ENCODE results near the gene CCDC187.

CCDC187 gene

DNA sequence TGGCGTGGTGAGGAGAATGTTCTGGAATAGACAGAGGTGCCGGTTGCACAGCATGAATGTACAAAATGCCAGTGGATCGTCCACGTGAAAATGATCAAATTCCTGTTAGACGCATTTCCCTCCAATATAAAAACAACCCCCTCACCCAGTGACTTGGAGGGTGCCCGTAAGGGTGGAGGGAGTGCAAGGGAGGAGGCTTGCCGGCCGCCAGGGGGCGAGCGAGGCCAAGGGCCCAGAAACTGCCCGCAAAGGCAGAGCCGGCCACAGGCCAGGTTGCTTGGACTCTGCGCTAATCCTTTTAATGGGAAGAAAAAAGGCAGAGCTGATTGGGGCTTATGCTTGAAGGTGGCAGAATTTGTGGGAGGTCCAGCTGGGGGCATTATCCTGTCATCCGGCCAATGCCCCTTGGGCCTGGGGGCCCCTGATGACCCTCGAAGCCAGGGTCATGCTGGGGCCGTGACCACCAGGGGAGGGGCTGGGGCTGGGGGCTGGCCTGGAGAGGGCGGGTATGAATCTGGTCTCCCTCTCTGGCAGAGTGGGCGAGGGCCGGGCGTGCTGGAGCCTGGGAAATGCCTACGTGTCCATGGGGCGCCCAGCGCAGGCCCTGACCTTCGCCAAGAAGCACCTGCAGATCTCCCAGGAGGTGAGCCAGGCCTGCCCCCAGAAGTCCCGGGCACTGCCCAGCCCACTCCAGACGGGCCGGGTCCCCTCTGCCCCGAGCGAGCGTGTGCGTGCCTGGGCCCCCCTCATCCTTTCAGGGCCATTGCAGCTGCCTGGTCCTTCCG is 35.5 kb upstream of the CCDC187 start:
- H3K4me3 ChIP-seq (replicated peaks; ENCODE audit: low read depth, low read length) = no peak overlapping the region
- TF ChIP-seq, protein P1, sequence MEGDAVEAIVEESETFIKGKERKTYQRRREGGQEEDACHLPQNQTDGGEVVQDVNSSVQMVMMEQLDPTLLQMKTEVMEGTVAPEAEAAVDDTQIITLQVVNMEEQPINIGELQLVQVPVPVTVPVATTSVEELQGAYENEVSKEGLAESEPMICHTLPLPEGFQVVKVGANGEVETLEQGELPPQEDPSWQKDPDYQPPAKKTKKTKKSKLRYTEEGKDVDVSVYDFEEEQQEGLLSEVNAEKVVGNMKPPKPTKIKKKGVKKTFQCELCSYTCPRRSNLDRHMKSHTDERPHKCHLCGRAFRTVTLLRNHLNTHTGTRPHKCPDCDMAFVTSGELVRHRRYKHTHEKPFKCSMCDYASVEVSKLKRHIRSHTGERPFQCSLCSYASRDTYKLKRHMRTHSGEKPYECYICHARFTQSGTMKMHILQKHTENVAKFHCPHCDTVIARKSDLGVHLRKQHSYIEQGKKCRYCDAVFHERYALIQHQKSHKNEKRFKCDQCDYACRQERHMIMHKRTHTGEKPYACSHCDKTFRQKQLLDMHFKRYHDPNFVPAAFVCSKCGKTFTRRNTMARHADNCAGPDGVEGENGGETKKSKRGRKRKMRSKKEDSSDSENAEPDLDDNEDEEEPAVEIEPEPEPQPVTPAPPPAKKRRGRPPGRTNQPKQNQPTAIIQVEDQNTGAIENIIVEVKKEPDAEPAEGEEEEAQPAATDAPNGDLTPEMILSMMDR (IDR thresholded peaks at IDR 0.05; ENCODE audit: low read depth, low read length, missing control alignments) = peak; percentile 88
- DNase-seq (ENCODE audit: extremely low read depth, low read depth) = no peak

DNA sequence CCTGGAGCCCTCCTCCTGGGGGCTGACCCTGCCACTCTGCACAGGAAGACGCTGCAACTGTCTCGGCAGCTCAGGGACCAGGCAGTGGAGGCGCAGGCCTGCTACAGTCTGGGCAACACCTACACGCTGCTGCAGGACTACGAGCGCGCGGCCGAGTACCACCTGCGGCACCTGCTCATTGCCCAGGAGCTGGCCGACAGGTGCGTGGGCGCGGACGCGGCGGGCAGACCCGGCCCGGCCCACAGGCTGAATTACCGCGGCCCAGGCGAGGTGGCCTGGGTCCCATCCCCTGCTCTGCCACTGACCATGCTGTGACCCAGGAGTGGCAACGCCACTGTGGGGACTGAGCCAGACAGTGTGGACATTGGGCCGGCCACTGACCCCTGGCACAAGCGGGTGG is 34.6 kb upstream of the CCDC187 start:
- TF ChIP-seq, protein P1 (IDR thresholded peaks at IDR 0.05; ENCODE audit: low read depth, low read length, missing control alignments) = no peak
- H3K4me3 ChIP-seq (replicated peaks; ENCODE audit: low read depth, low read length) = no peak overlapping the region
- DNase-seq (ENCODE audit: extremely low read depth, low read depth) = no peak

DNA sequence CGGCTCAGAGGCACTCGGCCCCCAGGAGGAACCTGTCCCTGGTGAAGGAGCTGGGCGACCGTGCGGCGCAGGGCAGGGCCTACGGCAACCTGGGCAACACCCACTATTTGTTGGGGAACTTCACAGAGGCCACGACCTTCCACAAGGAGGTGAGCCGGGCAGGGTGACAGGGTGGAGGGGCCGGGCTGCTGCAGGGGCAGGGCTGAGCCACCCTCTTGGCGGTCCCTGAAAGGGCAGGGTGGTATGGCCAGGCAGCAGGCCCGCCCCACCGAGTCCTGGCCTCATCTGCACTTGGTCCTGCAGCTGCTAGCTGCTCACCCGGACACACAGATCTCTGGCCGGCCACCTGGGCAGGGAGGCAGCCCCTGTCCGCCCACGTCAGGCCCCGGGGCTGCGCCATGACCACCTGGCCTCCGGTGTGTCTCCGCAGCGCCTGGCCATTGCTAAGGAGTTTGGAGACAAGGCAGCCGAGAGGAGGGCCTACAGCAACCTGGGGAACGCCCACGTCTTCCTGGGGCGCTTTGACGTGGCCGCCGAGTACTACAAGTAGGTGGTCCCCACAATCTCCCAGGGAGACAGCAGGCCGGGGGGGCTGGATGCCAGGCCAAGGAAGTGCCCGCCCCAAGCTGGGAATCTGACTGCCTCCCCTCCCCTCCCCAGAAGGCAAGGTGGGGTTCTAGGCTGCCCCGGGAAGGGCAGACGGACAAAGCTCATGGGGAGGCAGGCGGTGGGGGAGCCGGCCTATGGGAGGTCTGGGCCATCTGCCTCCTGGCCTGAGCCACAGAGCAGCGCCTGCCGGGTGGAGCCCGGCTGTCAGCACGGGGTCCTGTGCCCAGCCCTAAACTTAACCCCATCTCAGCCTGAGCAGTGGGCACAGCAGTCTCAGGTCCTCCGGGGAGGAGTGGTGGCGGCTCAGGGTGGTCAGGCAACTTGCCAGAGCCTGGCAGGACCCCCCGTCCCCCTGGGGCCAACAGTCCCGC is 33.8 kb upstream of the CCDC187 start:
- TF ChIP-seq, protein P1 (IDR thresholded peaks at IDR 0.05; ENCODE audit: low read depth, low read length, missing control alignments) = no peak
- DNase-seq (ENCODE audit: extremely low read depth, low read depth) = no peak
- no peak overlapping the region for H3K4me3 ChIP-seq (replicated peaks; ENCODE audit: low read depth, low read length)

GRCh38 chr9:136336881-136337280 is 33.0 kb upstream of the CCDC187 start:
- TF ChIP-seq, protein P1 (IDR thresholded peaks at IDR 0.05; ENCODE audit: low read depth, low read length, missing control alignments) = no peak
- no peak for DNase-seq (ENCODE audit: extremely low read depth, low read depth)
- H3K4me3 ChIP-seq (replicated peaks; ENCODE audit: low read depth, low read length) = no peak overlapping the region

DNA sequence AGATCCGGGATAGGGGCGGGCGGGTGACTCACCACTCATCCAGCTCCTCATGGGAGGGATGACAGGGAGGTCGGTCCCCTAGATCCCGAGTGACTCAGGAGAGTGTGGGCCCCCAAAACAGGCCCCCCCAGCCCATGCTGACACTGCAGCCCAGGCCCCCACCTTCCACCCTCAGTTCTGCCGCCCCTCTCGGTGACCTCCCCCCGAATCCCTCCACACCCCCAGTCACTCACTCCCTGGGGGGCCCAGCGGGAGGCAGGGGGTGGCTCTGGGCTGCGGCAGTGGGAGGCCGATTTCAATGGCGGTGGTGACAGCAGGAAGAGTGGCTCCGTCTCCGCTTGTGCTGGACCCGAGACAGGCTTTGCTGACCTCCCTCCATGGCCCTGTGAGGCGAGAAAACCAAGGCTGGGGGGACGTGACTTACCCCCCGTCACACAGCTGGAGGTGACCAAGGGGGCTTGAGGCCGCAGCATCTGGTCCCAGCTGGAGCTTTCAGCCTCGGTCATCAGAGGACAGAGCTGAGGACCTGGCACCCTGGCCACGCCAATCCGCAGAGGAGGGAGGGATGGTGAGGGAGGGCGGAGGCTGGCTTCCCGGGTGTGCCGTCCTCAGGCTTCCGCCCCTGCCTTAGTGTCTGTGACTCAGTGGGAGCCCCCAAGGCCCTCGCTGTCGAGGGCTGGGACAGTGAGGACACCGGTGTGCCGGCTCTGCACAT is 32.4 kb upstream of the CCDC187 start:
- no peak for DNase-seq (ENCODE audit: extremely low read depth, low read depth)
- no peak overlapping the region for H3K4me3 ChIP-seq (replicated peaks; ENCODE audit: low read depth, low read length)
- TF ChIP-seq, protein P1 (IDR thresholded peaks at IDR 0.05; ENCODE audit: low read depth, low read length, missing control alignments) = no peak

Data from HFF-Myc (cell line).